Thymus (tissue), 11 donors: ENCODE data around the gene DYNC1H1. TPM values are rescaled to one million over a fixed set of nuclear protein-coding genes. Genes with fewer than 3 reads are reported as not detected.
"Not testable (repeated sequence)": the region's sequence is repeated elsewhere in the genome, so short reads cannot be mapped to it uniquely, and the experiment has no call there.

Experiments
- DNase-seq, 9 donors: peaks; one replicate each; pipeline ENCODE4 v3.0.0-alpha.2; 2013; ENCODE audit warnings: low spot score in 9 of 9, low read depth in 6 of 9, missing footprints in 1 of 9
- H3K27ac ChIP-seq, 2 donors: one replicate each; pipeline ENCODE4 v1.5.1; 2013; ENCODE audit warnings: control low read depth in 1 of 2, low read depth in 1 of 2, low read length in 1 of 2, mild to moderate bottlenecking in 1 of 2, moderate library complexity in 1 of 2
- H3K27me3 ChIP-seq, 2 donors: one replicate each; pipeline ENCODE4 v1.5.1; 2013; ENCODE audit warnings: low read length in 1 of 2; ENCODE audit not compliant: control insufficient read depth in 2 of 2, insufficient read depth in 1 of 2
- H3K36me3 ChIP-seq, 2 donors: one replicate each; pipeline ENCODE4 v1.5.1; 2013; ENCODE audit warnings: low read length in 1 of 2, mild to moderate bottlenecking in 1 of 2, moderate library complexity in 1 of 2; ENCODE audit not compliant: control insufficient read depth in 2 of 2, insufficient read depth in 2 of 2
- H3K4me1 ChIP-seq, 2 donors: one replicate each; pipeline ENCODE4 v1.5.1; 2013; ENCODE audit warnings: low read length in 2 of 2; ENCODE audit not compliant: control insufficient read depth in 2 of 2, insufficient read depth in 2 of 2
- H3K4me3 ChIP-seq, 2 donors: one replicate each; pipeline ENCODE4 v1.5.1; 2013; ENCODE audit warnings: low read length in 2 of 2, control low read depth in 1 of 2, mild to moderate bottlenecking in 1 of 2
- H3K9me3 ChIP-seq, 2 donors: one replicate each; pipeline ENCODE4 v1.5.1; 2013; ENCODE audit warnings: low read length in 1 of 2, mild to moderate bottlenecking in 1 of 2; ENCODE audit not compliant: control insufficient read depth in 2 of 2, insufficient read depth in 1 of 2
- WGBS: extraction: QIAGEN DNeasy Blood & Tissue Kit; methylation state at CpG from one replicate; pipeline ENCODE4 v1.1.7; 2013; 5-methylcytosine and 5-hydroxymethylcytosine counted together
- polyA plus RNA-seq: library from polyadenylated mRNA; stranded (reverse); fragments of 200-250 nt; gene quantifications from one replicate; pipeline ENCODE4 v1.2.3, GENCODE V29; 2013
- total RNA-seq: library from RNA; stranded (reverse); fragments of 120-200 nt; gene quantifications from one replicate; pipeline ENCODE4 v1.2.4, GENCODE V29; 2013
- donor health status: healthy.

The DYNC1H1 gene
- total and polyA plus RNA-seq, 2 donors = 111 to 114 TPM

DNA sequence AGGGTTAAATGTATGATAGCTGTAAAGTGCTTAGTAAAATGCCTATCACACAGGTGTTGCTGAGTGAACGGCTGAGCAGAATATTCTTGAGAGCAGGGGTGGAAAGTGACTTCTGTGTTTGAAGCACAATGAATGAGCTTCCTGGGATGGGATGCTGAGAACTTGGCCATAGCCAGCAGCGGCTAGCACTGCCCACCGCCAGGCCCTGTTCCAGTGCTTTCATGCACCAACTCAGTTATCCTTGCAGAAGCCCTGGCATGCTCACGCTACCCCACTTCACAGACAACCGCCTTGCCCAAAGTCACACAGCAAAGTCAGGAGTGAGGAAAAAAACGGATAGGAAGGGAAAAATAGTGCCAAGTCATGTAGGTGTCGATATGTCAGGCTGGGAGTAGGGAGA is 10.9 kb downstream of the DYNC1H1 start:
- DNase-seq = no peak
- 95% methylated on average over 7 of the region's 7 CpGs for WGBS
- Histone ChIP-seq H3K27ac (no peak overlapping the region), H3K36me3 (peaks cover 21 to 41% of the 10 kb centered on the region in 2 donors), H3K27me3 (no peaks in the 10 kb centered on the region), H3K4me3 (no peak overlapping the region), H3K9me3 (no peaks in the 10 kb centered on the region), H3K4me1 (no peaks in the 10 kb centered on the region)

DNA sequence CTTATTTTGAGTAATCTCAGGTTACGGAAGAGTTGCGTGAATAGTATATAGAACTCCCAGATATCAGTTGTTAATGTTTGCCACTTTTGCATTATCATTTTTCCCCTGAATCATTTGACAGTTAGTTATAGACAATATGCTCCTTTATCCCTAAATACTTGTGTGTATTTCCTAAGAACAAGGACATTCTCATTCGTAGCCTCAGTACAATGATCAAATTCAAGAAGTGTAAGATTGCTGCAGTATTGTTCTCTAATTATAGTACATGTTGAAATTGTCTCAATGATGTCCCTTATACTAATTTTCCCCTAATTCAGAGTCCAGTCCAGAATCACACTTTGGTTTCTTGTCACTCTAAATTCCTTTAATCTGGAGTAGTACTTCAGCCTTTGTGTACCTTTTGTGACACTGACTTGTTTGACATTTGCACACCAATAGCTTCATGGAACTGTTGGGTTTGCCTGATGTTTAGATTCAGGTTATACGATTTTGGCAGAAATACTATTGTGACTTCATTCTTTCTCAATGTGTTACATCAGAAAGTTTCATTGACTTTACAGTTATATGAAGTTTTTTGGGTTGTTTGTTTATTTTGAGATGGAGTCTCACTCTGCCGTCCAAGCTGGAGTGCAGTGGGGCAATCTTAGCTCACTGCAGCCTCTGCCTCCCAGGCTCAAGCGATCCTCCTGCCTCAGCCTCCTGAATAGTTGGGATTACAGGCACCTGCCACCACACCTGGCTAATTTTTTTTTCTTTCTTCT is 13.1 kb downstream of the DYNC1H1 start:
- WGBS = 95% methylated on average over 6 of the region's 6 CpGs
- H3K4me1 ChIP-seq = no peaks in the 10 kb centered on the region
- no peaks in the 10 kb centered on the region for H3K27me3 ChIP-seq
- H3K4me3 ChIP-seq = no peak overlapping the region
- no peaks in the 10 kb centered on the region for H3K9me3 ChIP-seq
- H3K36me3 ChIP-seq = peaks cover 39 to 61% of the 10 kb centered on the region in 2 donors
- DNase-seq = no peak
- H3K27ac ChIP-seq = no peak overlapping the region

DNA sequence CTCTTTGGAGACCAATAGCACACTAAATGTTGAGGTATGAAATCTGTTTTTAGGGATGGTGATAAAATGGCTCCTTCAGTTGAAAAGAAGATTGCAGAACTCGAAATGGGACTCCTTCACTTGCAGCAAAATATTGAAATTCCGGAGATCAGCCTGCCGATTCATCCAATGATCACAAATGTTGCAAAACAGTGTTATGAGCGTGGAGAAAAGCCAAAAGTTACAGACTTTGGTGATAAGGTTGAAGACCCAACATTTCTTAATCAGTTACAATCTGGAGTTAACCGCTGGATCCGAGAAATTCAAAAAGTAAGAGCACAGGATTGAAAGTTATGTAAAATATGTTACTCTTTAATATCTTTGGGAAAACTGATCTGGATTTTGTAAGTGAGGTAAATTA is 15.3 kb downstream of the DYNC1H1 start:
- no peak for DNase-seq
- WGBS = 89% methylated on average over 6 of the region's 6 CpGs
- Histone ChIP-seq H3K27me3 (no peaks in the 10 kb centered on the region), H3K9me3 (no peaks in the 10 kb centered on the region), H3K4me3 (no peak overlapping the region), H3K4me1 (no peaks in the 10 kb centered on the region), H3K27ac (no peak overlapping the region), H3K36me3 (peaks cover 49 to 76% of the 10 kb centered on the region in 2 donors)

DNA sequence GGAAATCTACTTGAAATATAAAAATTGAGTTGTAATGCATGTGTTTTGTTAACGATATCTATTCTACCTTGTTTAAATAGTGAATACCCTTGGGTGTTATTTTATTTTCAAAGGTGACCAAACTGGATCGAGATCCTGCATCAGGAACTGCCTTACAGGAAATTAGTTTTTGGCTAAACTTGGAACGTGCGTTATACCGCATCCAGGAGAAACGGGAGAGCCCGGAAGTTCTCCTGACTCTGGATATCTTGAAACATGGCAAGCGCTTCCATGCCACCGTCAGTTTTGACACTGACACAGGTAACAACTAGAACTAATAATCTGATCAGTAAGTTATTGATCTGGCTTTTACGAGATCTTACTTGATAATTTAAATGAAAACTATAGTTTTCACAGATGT is 15.9 kb downstream of the DYNC1H1 start:
- no peak for DNase-seq
- Histone ChIP-seq H3K27me3 (no peaks in the 10 kb centered on the region), H3K27ac (no peak overlapping the region), H3K9me3 (no peaks in the 10 kb centered on the region), H3K4me3 (no peak overlapping the region), H3K4me1 (no peaks in the 10 kb centered on the region), H3K36me3 (peaks cover 50 to 78% of the 10 kb centered on the region in 2 donors)
- WGBS = 97% methylated on average over 10 of the region's 10 CpGs

DNA sequence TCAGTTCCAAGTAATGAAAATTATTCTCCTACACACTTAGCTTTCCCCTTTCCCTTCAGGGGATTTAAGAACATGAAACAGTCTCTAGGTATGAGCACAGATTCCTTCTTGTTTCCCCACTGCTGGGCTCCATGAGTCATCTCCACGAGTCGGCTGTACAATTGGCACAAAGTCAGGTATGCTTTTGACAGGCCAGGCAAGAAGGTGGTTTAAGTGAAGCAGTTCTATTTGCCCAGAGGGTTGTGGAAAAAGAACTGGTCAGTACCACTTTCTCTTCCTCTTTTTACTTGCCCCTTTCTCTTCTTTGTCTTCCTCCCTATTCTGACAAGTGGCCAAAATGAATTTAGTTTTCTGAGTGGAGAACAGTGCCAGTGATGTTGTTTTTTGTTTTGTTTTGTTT is 16.3 kb downstream of the DYNC1H1 start:
- 90% methylated on average over 2 of the region's 2 CpGs for WGBS
- Histone ChIP-seq H3K9me3 (no peaks in the 10 kb centered on the region), H3K27ac (no peak overlapping the region), H3K27me3 (no peaks in the 10 kb centered on the region), H3K4me3 (no peak overlapping the region), H3K4me1 (no peaks in the 10 kb centered on the region), H3K36me3 (peaks cover 54 to 82% of the 10 kb centered on the region in 2 donors)
- no peak for DNase-seq

DNA sequence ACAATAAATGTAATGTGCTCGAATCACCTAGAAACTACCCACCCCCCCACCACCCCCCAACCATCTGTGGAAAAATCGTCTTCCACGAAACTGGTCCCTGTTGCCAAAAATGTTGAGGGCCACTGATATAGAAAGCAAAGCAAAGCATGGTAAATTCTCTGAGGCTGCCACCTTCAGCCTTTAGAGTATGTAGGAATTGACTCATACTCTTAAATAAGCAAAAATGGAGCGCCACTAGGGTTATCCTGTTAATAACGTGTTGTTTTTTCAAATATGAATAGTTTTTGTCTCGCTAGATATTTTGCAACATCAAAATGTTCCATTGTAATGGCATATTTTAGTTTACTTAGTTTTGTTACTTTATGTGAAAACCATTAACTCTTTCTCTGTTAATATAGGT is 18.2 kb downstream of the DYNC1H1 start:
- no peak overlapping the region for H3K27ac ChIP-seq
- peaks cover 71 to 88% of the 10 kb centered on the region in 2 donors for H3K36me3 ChIP-seq
- DNase-seq = no peak
- WGBS = 89% methylated on average over 6 of the region's 6 CpGs
- no peaks in the 10 kb centered on the region for H3K4me1 ChIP-seq
- H3K4me3 ChIP-seq = no peak overlapping the region
- H3K27me3 ChIP-seq = no peaks in the 10 kb centered on the region
- no peaks in the 10 kb centered on the region for H3K9me3 ChIP-seq

DNA sequence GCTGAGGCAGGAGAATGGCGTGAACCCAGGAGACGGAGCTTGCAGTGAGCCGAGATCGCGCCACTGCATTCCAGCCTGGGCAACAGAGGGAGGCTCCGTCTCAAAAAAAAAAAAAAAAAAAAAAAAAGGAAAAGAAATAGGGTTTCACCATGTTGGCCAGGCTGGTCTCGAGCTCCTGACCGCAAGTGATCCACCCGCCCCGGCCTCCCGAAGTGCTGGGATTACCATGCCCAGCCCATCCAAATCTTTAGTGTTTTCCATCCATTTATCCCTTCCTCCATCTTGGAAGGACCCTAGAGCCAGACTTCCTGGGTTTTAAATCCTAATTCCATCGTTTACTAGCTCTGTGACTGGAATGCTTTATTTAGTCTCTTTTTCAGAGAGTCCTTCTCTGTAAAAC is 20.5 kb downstream of the DYNC1H1 start:
- not testable (repeated sequence) for H3K27me3 ChIP-seq, H3K4me3 ChIP-seq, DNase-seq, H3K9me3 ChIP-seq, H3K27ac ChIP-seq, H3K4me1 ChIP-seq
- peaks cover 78 to 90% of the 10 kb centered on the region in 2 donors for H3K36me3 ChIP-seq
- WGBS = 94% methylated on average over 12 of the region's 12 CpGs

DNA sequence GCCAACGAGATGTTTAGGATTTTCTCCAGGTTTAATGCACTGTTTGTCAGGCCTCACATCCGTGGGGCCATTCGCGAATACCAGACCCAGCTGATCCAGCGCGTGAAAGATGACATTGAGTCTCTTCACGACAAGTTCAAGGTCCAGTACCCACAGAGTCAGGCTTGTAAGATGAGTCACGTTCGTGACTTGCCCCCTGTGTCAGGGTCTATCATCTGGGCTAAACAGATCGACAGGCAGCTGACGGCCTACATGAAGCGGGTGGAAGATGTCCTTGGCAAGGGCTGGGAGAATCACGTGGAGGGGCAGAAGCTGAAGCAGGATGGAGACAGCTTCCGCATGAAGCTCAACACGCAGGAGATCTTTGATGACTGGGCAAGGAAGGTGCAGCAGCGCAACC is 21.6 kb downstream of the DYNC1H1 start:
- H3K27ac ChIP-seq = no peak overlapping the region
- H3K36me3 ChIP-seq = peaks cover 76 to 87% of the 10 kb centered on the region in 2 donors
- H3K4me3 ChIP-seq = no peak overlapping the region
- H3K4me1 ChIP-seq = no peaks in the 10 kb centered on the region
- no peaks in the 10 kb centered on the region for H3K9me3 ChIP-seq
- DNase-seq = no peak
- H3K27me3 ChIP-seq = no peaks in the 10 kb centered on the region
- WGBS = 98% methylated on average over 16 of the region's 16 CpGs

DNA sequence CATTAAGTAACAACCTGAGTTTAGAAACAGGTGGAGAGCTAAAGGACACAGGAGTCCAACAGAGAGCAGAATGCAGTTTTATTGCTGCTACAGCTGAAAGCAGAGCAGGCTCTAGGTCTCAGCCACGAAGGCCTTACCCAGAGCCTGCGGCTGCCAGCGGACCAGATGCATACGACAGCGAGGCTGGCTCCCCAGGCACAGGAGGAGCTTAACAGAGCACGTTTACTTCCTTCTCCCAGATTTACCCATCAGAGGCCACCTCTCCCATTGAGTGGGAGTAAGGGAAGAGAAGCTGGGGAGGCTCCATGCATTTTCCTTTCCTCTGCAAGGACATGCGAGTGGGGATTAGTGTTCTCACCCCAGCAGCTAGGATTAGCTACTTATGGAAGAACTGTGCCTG is 22.6 kb downstream of the DYNC1H1 start:
- Histone ChIP-seq H3K4me1 (no peaks in the 10 kb centered on the region), H3K27me3 (no peaks in the 10 kb centered on the region), H3K4me3 (no peak overlapping the region), H3K36me3 (peaks cover 76 to 85% of the 10 kb centered on the region in 2 donors), H3K9me3 (no peaks in the 10 kb centered on the region), H3K27ac (no peak overlapping the region)
- WGBS = 98% methylated on average over 7 of the region's 7 CpGs
- DNase-seq = no peak
